PC-3 (cell line): ENCODE measurements around the gene JAKMIP2. TPM values are rescaled to one million over a fixed set of nuclear protein-coding genes. Genes with fewer than 3 reads are reported as not detected.
"Not testable (repeated sequence)": the region's sequence is repeated elsewhere in the genome, so short reads cannot be mapped to it uniquely, and the experiment has no call there.

ENCODE experiments used
- ATAC-seq: fragments of 200-7000 bp; cut with Tn5 transposase; 2 replicates; pipeline ENCODE4 v1.9.1; 2020; ENCODE audit warnings: mild to moderate bottlenecking, moderate library complexity
- BruUV-seq: library from RNA; stranded (reverse); fragments of 400-500 nt; replicated peaks from 2 replicates; lab custom pipeline; 2021; lab: Mats Ljungman, UMichigan
- CTCF ChIA-PET: fragments of 300-600 bp; sonication (Branson Sonifier 250); formaldehyde crosslinking; loops from one replicate; lab custom pipeline; 2022; ENCODE audit warnings: antibody characterized with exemption; lab: Charles Lee
- POLR2A ChIA-PET: fragments of 300-600 bp; sonication (Branson Sonifier 250); formaldehyde crosslinking; loops from one replicate; lab custom pipeline; 2022; ENCODE audit warnings: antibody characterized with exemption; ENCODE audit not compliant: unreplicated experiment; lab: Charles Lee
- DNase-seq: peaks from one replicate; pipeline ENCODE4 v3.0.0-alpha.2; 2015
- H2AFZ ChIP-seq: fragments of 300-600 bp; sonication (generic); 2 replicates; pipeline ENCODE4 v1.6.0; 2016; ENCODE audit warnings: antibody characterized with exemption, low read length
- H3F3A ChIP-seq: fragments of 300-600 bp; sonication (generic); one replicate; pipeline ENCODE4 v1.6.0; 2017; ENCODE audit warnings: antibody characterized with exemption, low read length, control low read depth, mild to moderate bottlenecking; ENCODE audit not compliant: unreplicated experiment
- H3K27ac ChIP-seq: fragments of 300-600 bp; sonication (generic); 2 replicates; pipeline ENCODE4 v1.5.1; 2016; ENCODE audit warnings: mild to moderate bottlenecking, low read length
- H3K27me3 ChIP-seq: fragments of 300-600 bp; sonication (generic); 2 replicates; pipeline ENCODE4 v1.6.1; 2016; ENCODE audit warnings: low read length, mixed read lengths
- H3K36me3 ChIP-seq: fragments of 300-600 bp; sonication (generic); 2 replicates; pipeline ENCODE4 v1.6.1; 2016; ENCODE audit warnings: low read depth, mixed run types, low read length, mixed read lengths
- H3K4me1 ChIP-seq: fragments of 300-600 bp; sonication (generic); 2 replicates; pipeline ENCODE4 v1.5.1; 2016; ENCODE audit warnings: low read length; ENCODE audit not compliant: insufficient read depth
- H3K4me2 ChIP-seq: fragments of 300-600 bp; sonication (generic); 2 replicates; pipeline ENCODE4 v1.6.0; 2016; ENCODE audit warnings: low read length
- H3K4me3 ChIP-seq: fragments of 300-600 bp; sonication (generic); 2 replicates; pipeline ENCODE4 v1.5.1; 2016; ENCODE audit warnings: mild to moderate bottlenecking, low read length, mixed read lengths
- H3K79me2 ChIP-seq: fragments of 300-600 bp; sonication (generic); 2 replicates; pipeline ENCODE4 v1.6.1; 2017; ENCODE audit warnings: low read length, mixed read lengths
- H3K9ac ChIP-seq: fragments of 300-600 bp; sonication (generic); 2 replicates; pipeline ENCODE4 v1.6.0; 2016; ENCODE audit warnings: mild to moderate bottlenecking, low read length
- H3K9me2 ChIP-seq: fragments of 300-600 bp; sonication (generic); replicated peaks from 2 replicates; pipeline ENCODE4 v1.6.1; 2016; ENCODE audit warnings: mixed run types, low read length, mixed read lengths
- H3K9me3 ChIP-seq: fragments of 300-600 bp; sonication (generic); 2 replicates; pipeline ENCODE4 v1.6.1; 2016; ENCODE audit warnings: low read length, mixed read lengths
- H4K20me1 ChIP-seq: fragments of 300-600 bp; sonication (generic); 2 replicates; pipeline ENCODE4 v1.6.1; 2016; ENCODE audit warnings: low read length, mixed read lengths
- CTCF ChIP-seq: fragments of 300-600 bp; sonication (generic); conservative IDR thresholded peaks from 2 replicates; pipeline ENCODE4 v1.5.1; 2017; ENCODE audit warnings: antibody characterized with exemption, low read depth, mild to moderate bottlenecking, low read length
- EZH2 ChIP-seq: fragments of 300-600 bp; sonication (generic); IDR thresholded peaks from one replicate; pipeline ENCODE4 v1.6.1; 2017; ENCODE audit warnings: antibody characterized with exemption, mild to moderate bottlenecking, low read length; ENCODE audit not compliant: unreplicated experiment
- EZH2phosphoT487 ChIP-seq: fragments of 300-600 bp; sonication (generic); IDR thresholded peaks from 2 replicates; pipeline ENCODE4 v1.6.1; 2018; ENCODE audit warnings: mild to moderate bottlenecking, antibody characterized with exemption, low read length, borderline replicate concordance
- intact Hi-C: fragments of 100-400 bp; cut with micrococcal nuclease; formaldehyde crosslinking; loops from 2 replicates; pipeline ENCODE4 v1.9.0; 2023
- total RNA-seq: library from RNA; depleted of rRNA; stranded (reverse); fragments of >200 nt; gene quantifications from 2 replicates; pipeline ENCODE4 v1.2.3, GENCODE V29; 2014

JAKMIP2 gene
- total RNA-seq, 1 experiment from 2014 or later, result 0.15 TPM

GRCh38 chr5:147554261-147554817 lies 228.2 kb downstream of the JAKMIP2 start:
- Histone ChIP-seq H3F3A (no peaks in the 10 kb centered on the region), H2AFZ (no peak overlapping the region), H3K36me3 (no peaks in the 10 kb centered on the region), H3K4me1 (no peaks in the 10 kb centered on the region), H3K4me3 (no peak overlapping the region), H4K20me1 (no peaks in the 10 kb centered on the region), H3K27ac (no peak overlapping the region), H3K9me3 (no peaks in the 10 kb centered on the region), H3K27me3 (no peaks in the 10 kb centered on the region), H3K4me2 (no peak overlapping the region), H3K79me2 (no peaks in the 10 kb centered on the region), H3K9me2 (no peaks in the 10 kb centered on the region), H3K9ac (no peak overlapping the region)
- no peak for DNase-seq
- POLR2A ChIA-PET, result no interaction called here
- no TSS peak for BruUV-seq
- CTCF ChIA-PET, result no interaction called here
- intact Hi-C loops, result no loop called here
- TF ChIP-seq EZH2phosphoT487 (no peak), EZH2 (no peak), CTCF (no peak)
- no peak for ATAC-seq

GRCh38 chr5:147553817-147554216 lies 228.7 kb downstream of the JAKMIP2 start:
- CTCF ChIA-PET, H3K9ac ChIP-seq: not testable (repeated sequence)

GRCh38 chr5:147552897-147553296 lies 229.6 kb downstream of the JAKMIP2 start:
- Histone ChIP-seq H3K4me2 (no peak overlapping the region), H3K27ac (no peak overlapping the region), H3K4me1 (no peaks in the 10 kb centered on the region), H3K4me3 (no peak overlapping the region), H3K9me3 (no peaks in the 10 kb centered on the region), H3K79me2 (no peaks in the 10 kb centered on the region), H4K20me1 (no peaks in the 10 kb centered on the region), H3K27me3 (no peaks in the 10 kb centered on the region), H3K9me2 (no peaks in the 10 kb centered on the region), H2AFZ (no peak overlapping the region), H3F3A (no peaks in the 10 kb centered on the region), H3K9ac (no peak overlapping the region), H3K36me3 (no peaks in the 10 kb centered on the region)
- no TSS peak for BruUV-seq
- no peak for TF ChIP-seq EZH2phosphoT487
- TF ChIP-seq EZH2, result no peak
- TF ChIP-seq CTCF, result no peak
- ATAC-seq, result no peak
- ChIA-PET CTCF (no interaction called here), POLR2A (no interaction called here)
- intact Hi-C loops, result no loop called here
- DNase-seq, result no peak

More at GRCh38 chr5:147553817-147554216, 228.7 kb downstream of the JAKMIP2 start:
- H3K27me3 ChIP-seq, H3K4me2 ChIP-seq, H4K20me1 ChIP-seq, H3K27ac ChIP-seq, H3K4me1 ChIP-seq, POLR2A ChIA-PET, DNase-seq, H3K36me3 ChIP-seq, H3F3A ChIP-seq, H3K9me2 ChIP-seq, BruUV-seq, H2AFZ ChIP-seq, ATAC-seq, intact Hi-C loops, H3K9me3 ChIP-seq, H3K4me3 ChIP-seq, H3K79me2 ChIP-seq: not testable (repeated sequence)
